ENCODE measurements around the gene HPS1.

Gene HPS1

DNA sequence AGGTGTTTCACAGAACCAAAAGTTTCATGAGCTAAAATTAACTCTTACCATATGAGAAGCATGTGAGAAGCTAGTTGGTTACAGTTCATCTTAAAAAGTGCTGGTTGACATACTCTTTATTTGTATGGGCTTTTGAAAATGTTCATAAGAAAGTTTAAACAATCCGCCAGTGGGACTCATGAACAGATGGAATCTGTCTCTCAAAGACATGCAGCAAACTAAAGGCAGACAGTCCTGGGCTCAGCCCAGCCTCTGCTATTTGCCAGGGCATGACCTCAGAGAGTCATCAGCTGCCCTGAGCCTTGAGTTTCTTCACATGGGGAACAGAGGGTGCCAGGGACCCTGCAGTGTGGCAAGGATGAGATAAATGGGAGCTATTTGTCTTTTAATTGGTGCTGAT is 35.0 kb downstream of the HPS1 start:
- no peak for DNase-seq (ENCODE audit: low read depth, low spot score)

DNA sequence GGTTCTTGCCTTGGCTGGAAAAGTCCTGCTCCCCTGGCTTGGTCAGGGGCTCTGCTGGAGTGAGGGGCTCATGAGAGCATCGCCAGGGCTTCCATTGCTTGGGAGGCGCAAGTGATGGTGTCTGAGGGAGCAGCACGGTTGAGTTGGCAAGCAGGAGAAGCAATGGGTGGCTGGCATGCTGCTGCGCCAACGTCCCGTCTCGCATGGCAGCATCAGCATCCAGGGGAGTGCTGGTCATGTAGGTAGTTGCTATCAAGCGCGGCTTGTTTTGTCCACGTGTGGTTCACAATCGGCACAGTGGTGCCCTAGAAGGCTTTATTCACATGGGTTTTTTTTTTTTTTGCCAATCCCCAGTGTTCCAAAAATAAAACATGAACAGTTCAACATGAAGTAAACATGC is 35.6 kb downstream of the HPS1 start:
- DNase-seq (ENCODE audit: low read depth, low spot score), result no peak

DNA sequence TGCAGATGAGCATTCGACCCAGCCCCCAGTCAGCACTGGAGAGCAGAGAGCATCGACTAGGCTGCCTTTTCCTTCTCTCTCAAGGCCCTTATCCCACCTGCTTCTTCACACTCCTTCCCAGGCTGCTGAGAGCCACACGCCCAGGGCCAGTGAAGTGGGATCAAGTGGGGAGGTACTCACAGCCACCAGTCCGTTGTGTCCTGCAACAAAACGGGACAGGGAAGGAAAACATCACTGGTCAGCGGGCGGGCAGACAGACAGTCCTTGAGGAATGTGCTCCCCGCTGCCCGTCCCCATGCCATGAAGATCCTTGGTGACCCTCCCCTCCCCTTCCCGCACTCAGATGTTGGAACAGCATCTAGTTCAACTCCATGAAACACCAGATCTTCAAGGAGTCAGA is 36.0 kb downstream of the HPS1 start:
- DNase-seq (ENCODE audit: low read depth, low spot score), result no peak

DNA sequence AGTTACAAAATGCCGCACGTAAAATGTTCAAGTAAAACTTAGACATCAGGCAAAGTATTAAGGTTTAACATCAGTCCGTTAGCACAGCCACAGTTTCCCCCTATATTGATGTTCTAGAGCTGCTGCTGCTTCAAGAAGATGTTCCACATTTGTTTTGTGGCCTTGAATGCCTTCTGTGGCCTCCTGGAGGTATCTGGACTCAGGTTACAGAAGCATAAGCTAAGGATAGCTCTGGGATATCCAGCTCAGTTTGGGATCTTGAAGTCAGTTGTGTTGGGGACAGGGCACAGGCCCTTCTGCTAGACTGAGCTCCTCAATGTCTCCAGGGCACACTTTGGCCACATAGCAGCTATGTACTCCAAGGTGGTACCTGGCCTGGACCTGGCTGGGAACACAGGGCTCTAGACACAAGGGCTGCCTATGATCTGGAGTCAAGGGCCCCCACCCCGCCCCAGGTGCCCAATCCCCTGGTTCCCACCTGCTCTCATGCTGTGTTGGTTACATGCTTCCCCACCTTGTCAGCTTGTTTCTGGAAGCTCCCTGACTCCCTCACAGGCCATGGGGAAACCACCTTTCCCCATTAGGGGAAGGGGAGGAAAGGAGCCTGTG is 36.5 kb downstream of the HPS1 start:
- no peak for DNase-seq (ENCODE audit: low read depth, low spot score)

DNA sequence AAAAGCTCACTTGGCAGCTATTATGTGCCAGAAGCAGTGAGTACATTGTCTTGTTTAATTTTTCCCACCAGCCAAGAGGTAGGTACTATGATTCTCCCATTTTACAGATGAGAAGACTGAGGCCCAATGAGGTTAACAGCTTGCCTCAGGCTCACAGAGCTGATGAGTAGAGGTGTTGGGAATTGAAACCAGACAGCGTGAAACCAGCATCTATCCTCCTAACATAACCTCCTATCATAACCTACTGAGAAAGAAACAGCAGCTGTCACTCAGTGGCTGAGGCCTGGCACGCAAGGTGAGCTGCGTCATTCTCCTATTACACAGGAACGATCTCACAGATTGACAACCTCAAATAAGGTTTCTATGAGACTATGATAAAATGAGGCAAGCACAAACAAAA is 37.9 kb downstream of the HPS1 start:
- DNase-seq (ENCODE audit: low read depth, low spot score), result no peak

DNA sequence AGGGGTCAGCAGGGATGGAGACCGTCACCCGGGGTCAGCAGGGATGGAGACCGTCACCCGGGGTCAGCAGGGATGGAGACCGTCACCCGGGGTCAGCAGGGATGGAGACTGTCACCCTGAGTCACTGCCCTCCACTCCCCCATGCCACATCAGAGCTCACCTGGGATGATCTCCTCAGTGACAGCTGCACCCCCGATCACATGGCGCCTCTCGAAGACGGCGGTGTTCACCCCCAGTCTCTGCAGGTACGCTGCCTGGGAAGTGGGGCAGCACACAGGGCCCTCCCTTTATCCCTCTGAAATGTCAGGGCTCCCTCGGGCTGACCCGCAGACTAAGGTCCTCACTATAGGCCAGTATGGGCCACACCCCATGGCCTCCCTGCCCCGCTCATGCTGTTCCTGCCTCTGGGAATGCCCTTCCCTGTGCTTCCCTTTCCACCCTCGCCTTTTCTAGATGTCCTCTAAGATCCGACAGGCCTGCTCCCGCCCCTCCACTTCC is 38.9 kb downstream of the HPS1 start:
- DNase-seq (ENCODE audit: low read depth, low spot score), result no peak

DNA sequence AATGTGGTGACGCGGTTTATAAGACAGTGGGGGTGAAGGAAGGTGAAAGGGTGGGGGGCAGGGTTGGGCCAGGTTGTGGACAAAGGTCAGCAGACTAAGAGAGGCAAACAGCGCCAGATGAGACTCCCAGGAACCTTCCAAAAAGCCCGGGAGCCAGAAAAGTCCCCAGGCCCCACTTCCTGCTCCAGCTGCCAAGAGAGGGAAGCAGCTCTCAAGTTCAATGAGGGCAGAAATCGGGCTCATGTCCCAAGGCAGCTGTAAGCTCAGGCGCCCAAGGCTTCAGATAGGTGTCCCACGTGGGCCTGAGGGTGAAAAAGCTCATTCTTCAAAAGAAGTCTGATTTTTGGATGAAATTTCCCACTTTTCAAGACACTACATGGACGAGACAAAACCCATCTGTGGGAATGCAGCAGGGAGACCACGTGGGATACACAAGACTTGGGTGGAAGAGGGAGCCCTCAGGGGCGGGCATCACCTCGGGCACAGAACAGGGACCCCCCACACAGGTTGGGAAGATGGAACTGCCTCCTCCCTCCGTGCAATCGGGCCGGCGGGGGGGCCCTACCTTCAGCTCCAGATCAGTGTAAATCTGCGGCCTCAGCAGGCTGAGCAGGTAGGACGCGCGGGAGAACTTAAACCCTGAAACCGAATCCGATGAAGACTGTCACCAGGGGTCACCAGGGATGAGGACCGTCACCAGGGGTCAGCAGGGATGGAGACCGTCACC is 39.6 kb downstream of the HPS1 start:
- DNase-seq (ENCODE audit: low read depth, low spot score), result no peak

DNA sequence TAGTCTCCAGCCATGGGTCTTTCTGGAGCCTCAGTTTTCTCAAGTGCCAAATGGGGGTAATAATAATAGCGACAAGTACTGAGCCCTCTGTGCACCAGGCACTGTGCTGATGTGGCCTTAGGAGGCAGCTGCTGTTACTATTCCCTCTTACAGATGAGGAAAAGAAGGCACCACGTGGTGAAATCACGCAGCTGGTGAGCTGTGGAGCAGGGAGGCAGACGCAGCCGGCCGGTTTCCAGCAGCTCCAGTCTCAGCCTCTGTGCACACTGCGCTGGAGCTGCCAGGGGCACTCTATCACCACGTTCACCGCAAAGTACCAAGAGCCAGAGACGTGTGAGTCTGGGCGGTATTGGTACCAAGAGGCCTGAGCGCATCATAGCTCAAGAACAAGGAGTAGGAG is 41.3 kb downstream of the HPS1 start:
- DNase-seq (ENCODE audit: low read depth, low spot score), result no peak

DNA sequence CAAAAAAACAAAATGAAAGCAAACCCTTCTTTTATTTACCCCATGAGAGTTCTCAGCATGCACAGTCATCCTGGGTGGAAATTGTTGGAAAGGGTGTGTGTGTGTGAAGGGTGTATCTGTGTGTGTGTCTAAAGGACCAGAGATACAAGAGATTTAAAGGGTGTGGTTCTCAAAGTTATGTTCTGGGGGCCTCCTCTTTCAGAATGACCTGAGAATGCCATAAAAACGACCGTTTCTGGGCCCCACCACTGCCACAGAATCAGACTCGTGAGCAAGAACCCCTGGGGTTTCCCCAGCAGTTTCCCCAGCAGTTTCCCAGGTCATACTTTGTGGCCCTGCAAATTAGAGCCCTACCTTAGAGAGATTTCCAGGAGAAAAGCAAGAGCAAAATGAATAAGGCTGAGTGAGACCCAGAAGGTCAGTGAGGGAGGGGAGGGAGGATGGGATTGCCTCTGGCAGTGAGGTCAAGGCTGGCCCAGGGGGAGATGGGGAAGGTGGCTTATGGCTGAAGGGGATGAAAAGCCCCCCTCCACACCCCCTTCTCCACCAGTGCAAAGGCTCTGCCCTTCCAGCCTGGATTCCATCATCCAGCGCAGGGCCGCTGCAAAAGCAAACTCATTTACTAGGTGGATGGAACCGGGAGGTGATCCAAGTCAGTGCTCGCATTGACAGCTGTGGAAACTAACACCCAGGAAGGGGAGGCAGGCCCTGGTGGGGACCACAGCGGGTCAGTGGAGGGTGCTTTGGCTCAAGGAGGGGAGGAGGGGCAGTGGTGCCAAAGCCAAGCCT is 42.0 kb downstream of the HPS1 start:
- no peak for DNase-seq (ENCODE audit: low read depth, low spot score)

DNA sequence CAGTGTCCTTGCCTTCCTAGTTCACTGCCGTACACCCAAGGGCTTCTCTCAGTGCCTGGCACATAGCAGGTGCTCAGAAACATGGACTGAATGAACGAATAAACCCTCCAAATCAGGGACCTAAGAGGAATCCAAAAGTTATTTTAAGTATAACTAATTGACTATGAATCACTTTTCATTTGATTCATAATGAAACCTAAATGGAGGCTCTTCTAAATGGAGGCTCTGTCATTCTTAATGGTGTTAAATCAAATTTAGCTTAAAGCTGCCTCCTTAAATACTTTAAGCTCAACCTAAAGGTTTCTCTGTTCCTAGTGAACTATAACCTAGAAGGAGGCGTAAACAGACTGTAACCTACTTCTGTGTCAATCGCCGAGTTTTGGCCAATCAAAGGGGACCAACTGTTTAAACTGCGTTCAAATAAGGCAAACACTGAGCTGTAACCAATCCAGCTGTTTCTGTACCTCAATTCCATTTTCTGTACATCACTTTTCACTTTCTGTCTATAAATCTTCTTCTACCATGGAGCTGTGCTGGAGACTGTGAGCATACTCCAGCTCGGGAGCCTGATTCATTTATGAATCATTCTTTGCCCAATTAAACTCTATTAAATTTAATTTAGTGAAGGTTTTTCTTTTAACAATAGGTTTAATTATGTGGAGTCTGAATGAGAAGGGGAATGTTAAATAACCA is 42.8 kb downstream of the HPS1 start:
- no peak for DNase-seq (ENCODE audit: low read depth, low spot score)

DNA sequence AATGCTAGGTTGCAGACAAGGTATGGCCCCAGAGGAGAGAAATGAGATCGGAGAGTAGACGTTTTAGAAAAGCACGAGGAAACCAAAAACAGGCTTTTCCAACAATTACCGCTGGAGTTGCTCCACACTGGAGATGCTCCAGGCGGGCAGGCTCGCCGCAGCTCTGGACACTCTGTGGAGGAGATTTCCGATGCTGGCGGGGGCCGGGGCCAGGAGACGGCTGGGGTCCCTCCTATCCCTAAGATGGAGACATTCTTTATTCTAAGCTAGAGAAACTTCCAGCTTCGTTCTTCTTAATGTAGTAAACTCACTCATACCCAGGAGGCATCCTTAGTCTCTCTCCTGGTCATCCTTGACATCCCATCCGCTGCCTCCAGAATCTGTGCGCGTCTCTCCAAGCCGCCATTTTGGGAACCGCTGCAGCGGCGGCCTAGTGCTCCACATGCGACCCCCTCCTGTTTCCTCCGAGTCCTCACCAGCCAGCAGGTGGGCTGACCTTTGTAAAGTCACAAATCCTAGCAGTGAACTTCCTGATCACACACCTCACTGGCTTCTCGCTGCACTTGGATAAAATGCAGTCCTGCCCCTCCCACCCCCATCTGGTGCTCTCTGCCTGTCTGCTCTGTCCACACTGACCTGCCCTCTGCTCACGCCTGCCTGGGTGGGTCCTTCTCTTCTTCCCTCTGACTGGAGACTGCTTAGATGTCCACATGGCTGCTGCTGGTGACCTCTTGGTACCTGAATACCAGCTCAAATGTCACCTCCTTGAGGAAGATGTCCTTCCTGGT is 43.6 kb downstream of the HPS1 start:
- DNase-seq (ENCODE audit: low read depth, low spot score), result no peak

DNA sequence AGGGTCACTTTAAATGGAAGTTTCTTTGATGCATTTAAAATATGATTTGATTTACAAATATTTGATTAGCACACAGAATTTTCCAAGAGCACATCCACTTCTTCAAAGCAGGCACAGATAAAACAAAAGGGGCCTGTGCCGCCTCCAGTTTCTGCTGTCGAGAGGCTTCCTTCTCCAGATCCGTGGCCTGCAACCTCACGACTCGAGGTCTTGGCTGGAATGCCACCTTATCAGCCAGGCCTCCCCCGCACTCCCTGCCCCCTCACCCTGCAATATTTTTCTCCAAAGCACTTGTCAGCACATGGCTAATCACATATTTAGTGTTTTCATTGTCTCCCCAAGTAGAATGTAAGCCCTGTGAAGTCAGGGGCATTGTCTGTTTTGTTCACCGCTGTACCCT is 44.3 kb downstream of the HPS1 start:
- no peak for DNase-seq (ENCODE audit: low read depth, low spot score)

DNA sequence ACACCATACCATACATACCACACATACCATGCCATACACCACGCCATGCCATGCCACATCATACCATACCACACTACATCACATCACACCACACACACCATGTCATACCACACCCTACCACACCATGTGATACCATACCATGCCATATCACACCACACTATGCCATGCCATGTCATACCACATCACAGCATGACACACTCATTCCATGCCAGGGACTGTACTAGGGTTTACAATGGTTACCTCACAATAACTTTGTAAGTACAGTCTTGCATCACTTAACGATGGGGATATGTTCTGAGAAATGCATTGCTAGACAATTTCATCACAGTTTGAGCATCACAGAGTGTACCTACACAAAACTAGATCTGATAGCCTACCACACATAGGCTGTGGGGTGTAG is 46.3 kb downstream of the HPS1 start:
- DNase-seq (ENCODE audit: low read depth, low spot score), result no peak

DNA sequence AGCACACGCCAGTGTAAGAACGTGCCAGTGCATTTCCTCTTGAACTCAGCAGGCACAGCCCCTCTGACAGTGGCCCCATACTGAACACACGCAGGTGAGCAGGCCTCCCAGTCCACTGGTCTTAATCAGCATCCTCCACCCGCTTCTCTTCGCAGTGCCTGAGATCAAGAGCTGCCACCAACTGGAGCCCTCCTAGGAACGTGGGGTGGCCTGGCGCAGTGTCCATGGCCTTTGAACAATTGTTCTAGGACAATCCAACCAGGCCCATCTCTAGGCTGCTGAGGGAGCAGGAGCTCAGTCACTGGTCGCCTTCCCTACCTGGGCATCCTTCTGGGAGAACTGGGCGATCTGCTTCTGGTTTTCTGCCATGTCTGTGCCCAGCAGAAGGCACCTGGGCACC is 47.0 kb downstream of the HPS1 start:
- no peak for DNase-seq (ENCODE audit: low read depth, low spot score)

DNA sequence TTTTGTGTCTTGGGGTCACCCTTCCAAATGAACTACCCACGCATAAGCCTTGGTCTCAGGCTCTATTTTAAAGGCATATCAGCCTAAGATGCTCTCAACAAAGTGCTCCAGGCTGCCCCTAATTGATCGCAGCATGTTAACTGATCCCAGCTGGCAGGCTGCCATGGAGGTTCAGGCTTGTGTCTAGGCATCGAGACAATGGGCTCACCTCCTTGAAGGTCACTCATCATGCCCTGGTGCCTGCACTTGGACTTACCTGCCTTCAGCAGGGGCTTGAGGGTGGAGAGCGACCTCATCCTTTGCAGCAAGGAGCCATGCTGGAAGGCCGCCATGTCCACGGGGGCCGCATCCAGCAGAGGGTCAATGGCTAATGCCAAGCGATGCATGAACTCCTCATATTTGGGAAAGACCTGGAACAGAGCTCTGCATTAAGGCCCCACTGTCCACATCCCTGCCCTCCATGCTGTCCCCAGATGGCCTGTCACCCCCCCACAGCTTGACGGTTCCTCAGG is 49.6 kb downstream of the HPS1 start:
- no peak for DNase-seq (ENCODE audit: low read depth, low spot score)

DNA sequence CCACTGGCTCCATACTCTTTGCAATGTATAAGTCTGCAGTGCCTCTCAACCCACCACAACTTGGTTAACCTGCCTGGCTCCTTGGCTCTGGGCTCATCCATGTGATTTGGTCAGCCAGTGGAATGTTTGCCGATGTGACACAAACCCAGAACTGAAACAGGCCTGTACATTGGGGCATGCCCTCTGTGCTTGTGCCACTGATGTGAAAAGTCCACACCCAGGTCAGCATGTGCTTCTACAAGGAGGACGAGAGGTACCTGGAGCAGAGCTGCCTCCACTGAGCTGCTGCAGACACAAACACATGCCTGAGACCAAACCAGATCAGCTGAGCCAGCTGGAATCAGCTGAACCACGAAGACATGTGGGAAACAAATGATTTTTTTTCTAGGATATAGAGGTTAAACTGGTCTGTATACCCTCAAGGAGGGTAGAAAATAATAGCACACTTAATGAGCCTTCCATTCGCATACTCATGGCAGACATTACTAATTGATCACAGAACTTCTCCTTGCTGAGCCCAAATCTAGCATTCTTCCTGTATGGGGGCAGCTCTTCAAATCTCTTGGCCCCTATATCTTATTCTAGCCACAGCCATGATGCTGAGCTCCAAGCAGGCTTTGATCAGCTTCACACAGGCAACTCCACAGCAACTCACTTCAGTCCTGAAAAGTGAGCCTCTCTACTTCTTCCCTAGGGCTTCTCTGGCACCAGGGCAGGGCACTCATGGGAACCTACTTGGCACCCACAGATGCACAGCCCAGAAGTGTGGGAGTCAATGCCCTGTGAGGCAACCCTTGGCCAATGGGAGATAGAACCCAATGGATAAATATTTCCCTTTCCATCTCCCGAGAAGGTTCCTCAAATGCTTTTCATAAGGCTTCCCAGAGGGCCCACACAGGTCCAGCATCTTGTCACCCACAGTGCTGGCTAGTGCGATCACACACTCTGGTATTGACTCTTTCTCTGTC is 50.4 kb downstream of the HPS1 start:
- DNase-seq (ENCODE audit: low read depth, low spot score), result no peak

DNA sequence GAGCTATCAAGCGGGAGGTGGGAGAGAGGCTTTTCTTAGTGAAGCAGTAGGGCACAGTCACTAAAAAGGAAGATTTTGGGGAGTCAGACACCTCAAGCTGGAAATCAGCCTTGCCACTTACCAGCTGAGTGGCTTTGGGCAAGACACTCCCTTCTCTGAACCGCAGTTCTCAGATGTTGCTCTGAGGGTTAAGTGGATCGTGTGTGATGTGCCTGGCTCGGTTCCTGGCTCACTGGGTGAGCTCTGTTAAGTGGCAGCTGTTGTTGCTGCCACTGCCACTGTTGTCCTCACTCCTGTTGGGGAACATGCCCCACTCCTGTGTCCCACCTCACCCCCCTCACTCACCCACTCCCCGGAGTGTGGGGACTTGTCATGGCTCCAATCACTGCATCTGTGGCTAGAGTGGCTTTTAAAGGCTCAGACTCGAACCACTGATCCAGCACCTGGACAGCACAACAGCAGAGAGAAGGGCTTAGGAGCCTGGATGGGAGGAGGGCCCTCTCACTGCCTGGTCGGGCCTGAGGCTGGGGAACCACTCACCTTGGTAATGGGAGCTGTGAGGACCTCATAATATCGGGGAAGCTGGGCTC is 51.8 kb downstream of the HPS1 start:
- DNase-seq (ENCODE audit: low read depth, low spot score), result no peak

DNA sequence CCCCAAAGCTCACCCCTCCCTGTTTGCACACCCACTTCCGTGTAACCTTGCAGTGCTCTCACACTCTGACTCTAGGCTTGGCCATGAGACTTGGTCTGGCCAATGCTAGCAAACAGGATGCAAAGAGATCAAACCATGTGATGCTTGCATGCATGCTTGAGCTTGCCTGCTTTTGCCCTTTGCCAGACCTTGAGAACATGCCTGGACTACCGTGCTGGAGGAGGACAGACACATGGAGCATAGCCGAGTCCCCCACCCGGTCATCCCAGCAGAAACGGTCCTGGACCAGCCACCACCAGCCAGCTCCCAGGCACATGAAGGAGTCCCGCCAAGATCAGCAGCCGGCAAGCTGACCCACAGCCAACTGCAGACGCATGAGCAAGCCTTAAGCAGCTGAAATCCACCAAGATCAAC is 55.1 kb downstream of the HPS1 start:
- DNase-seq (ENCODE audit: low read depth, low spot score), result no peak

DNA sequence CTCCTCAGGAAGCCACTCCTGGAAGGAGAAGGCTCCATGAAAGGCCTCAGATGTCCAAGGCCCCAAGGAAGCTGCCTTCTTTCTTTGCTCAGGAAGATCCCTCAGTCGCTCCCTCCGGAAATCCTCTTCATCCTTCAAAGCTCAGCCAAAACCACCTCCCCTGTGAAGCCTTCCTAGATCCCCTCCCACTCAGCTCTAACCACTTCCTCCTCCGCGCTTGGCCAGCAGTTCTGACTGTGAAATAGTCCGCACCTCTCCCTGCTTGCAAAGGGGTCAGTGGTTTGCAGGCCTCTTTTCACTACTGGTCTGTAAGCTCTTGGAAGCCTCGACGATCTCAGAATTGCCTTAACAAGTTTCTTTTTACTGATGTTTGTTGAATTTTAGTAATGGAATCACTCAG is 55.7 kb downstream of the HPS1 start:
- DNase-seq (ENCODE audit: low read depth, low spot score), result no peak

DNA sequence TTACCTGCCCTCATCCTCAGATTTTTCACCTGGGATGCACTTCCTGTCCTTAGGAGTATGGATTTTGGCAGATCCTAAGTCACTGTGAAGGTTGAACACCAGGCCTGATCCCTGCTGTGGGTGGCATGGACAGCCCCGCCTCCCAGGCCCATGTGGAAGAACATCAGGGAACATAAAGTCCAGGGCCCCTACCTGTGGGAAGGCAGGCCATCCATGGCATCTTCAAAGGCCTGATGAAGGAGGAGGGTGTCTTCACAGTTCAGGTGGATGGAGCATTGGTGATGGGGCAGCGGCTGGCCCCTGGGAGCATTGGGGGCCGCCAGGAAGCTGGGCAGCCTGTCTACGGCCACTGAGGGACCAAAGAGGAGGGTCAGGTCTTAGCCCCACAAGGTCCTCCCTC is 56.3 kb downstream of the HPS1 start:
- DNase-seq (ENCODE audit: low read depth, low spot score), result no peak

All from smooth muscle cell of the brain vasculature (primary cell).